ENCODE measurements around the gene PRDM2.

PRDM2 gene, protein sequence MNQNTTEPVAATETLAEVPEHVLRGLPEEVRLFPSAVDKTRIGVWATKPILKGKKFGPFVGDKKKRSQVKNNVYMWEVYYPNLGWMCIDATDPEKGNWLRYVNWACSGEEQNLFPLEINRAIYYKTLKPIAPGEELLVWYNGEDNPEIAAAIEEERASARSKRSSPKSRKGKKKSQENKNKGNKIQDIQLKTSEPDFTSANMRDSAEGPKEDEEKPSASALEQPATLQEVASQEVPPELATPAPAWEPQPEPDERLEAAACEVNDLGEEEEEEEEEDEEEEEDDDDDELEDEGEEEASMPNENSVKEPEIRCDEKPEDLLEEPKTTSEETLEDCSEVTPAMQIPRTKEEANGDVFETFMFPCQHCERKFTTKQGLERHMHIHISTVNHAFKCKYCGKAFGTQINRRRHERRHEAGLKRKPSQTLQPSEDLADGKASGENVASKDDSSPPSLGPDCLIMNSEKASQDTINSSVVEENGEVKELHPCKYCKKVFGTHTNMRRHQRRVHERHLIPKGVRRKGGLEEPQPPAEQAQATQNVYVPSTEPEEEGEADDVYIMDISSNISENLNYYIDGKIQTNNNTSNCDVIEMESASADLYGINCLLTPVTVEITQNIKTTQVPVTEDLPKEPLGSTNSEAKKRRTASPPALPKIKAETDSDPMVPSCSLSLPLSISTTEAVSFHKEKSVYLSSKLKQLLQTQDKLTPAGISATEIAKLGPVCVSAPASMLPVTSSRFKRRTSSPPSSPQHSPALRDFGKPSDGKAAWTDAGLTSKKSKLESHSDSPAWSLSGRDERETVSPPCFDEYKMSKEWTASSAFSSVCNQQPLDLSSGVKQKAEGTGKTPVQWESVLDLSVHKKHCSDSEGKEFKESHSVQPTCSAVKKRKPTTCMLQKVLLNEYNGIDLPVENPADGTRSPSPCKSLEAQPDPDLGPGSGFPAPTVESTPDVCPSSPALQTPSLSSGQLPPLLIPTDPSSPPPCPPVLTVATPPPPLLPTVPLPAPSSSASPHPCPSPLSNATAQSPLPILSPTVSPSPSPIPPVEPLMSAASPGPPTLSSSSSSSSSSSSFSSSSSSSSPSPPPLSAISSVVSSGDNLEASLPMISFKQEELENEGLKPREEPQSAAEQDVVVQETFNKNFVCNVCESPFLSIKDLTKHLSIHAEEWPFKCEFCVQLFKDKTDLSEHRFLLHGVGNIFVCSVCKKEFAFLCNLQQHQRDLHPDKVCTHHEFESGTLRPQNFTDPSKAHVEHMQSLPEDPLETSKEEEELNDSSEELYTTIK (N-terminal part only)

DNA sequence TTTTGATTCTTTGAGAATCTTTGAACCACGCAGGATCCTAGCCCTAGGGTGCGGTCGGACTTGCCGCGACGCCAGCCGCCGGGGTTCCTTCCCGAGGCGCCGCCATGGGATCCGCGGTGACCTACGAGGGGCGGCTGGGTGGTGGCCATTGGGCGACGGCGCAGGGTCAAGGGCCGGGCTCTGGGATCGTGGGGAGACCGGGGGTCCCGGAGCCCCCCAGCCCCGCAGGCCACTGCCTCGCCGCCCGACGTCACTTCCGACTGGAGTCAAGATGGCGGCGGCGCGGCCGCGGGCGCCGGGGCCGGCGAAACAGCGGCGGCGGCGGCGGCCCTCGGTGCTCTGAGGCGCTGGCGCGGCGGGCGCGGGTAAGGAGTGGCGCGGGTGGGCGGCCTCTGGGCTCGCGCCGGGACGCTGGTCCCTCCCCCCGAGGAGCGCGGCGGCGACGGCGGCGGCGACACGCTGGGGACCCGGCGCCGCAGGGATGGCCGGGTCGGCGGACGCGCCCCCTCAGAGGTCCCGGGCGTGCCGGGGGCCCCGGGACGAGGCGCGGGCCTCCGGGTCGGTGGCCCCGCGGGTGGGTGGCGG is at the start of gene PRDM2:
Gene PRDM2 (plus strand): TSS at position 253 of the 585 bp plus-strand sequence. CDS start 15,418 bp downstream, outside the sequence.
- Mint-ChIP-seq H3K4me1 (peaks cover 22% of the 10 kb centered on the region), H3K9me3 (peaks cover 17% of the 10 kb centered on the region), H3K27ac (peak within 1 kb of the TSS; percentile 96 to 99 (median 97)), H3K36me3 (ENCODE audit: low read depth) (peaks cover 16% of the 10 kb centered on the region), H3K27me3 (ENCODE audit: low read depth) (no peaks in the 10 kb centered on the region), H3K4me3 (peak within 1 kb of the TSS; percentile 90 to 97 (median 94))
- TF ChIP-seq, protein P1, sequence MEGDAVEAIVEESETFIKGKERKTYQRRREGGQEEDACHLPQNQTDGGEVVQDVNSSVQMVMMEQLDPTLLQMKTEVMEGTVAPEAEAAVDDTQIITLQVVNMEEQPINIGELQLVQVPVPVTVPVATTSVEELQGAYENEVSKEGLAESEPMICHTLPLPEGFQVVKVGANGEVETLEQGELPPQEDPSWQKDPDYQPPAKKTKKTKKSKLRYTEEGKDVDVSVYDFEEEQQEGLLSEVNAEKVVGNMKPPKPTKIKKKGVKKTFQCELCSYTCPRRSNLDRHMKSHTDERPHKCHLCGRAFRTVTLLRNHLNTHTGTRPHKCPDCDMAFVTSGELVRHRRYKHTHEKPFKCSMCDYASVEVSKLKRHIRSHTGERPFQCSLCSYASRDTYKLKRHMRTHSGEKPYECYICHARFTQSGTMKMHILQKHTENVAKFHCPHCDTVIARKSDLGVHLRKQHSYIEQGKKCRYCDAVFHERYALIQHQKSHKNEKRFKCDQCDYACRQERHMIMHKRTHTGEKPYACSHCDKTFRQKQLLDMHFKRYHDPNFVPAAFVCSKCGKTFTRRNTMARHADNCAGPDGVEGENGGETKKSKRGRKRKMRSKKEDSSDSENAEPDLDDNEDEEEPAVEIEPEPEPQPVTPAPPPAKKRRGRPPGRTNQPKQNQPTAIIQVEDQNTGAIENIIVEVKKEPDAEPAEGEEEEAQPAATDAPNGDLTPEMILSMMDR (IDR thresholded peaks at IDR 0.05; ENCODE audit: unreplicated experiment in 3 of 3) = no peak

DNA sequence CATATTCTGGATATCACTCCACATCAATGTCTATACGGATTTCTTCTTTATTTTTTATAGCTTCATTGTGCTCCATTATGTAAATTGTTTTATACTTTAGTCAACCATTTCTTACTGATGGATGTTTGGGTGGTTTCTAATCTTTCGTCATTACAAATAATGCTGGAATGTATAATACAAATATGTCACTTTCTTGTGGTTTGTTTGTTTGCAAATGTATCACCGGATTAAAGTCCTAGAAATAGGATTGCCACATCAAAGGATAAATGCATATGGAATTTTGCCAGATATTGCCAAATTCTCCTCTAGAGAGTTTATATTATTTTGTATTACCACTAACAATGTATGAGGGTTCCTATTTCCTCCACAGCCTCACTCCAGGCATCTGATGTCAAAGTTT is 48.7 kb upstream of the PRDM2 start:
- TF ChIP-seq, protein P1 (IDR thresholded peaks at IDR 0.05; ENCODE audit: unreplicated experiment in 3 of 3) = no peak
- H3K27me3 Mint-ChIP-seq (ENCODE audit: low read depth) = peaks cover 11% of the 10 kb centered on the region
- no peak overlapping the region for H3K27ac Mint-ChIP-seq
- H3K4me3 Mint-ChIP-seq = no peak overlapping the region
- no peaks in the 10 kb centered on the region for H3K36me3 Mint-ChIP-seq (ENCODE audit: low read depth)
- H3K9me3 Mint-ChIP-seq = peaks cover 13% of the 10 kb centered on the region
- no peaks in the 10 kb centered on the region for H3K4me1 Mint-ChIP-seq

DNA sequence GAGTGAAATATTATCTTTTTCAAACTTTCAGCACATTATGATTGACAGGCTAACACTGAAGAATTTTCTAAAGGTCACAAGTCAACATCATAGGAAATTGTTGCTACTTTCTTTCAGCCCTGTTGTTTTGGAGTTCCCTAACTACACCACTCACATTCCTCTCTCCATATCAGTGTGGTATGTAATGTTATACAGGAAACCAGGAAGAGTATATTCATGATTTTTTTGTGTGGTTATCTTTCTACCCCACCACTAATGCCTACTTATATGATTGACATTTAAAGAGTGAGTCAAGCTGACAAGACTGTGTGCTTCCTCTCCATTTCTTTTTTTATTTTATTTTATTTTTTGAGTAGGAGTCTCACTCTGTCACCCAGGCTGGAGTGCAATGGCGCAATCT is 47.8 kb upstream of the PRDM2 start:
- Mint-ChIP-seq H3K4me3 (no peak overlapping the region), H3K9me3 (peaks cover 20% of the 10 kb centered on the region), H3K27me3 (ENCODE audit: low read depth) (peaks cover 11% of the 10 kb centered on the region), H3K36me3 (ENCODE audit: low read depth) (no peaks in the 10 kb centered on the region), H3K4me1 (no peaks in the 10 kb centered on the region), H3K27ac (no peak overlapping the region)
- TF ChIP-seq, protein P1 (IDR thresholded peaks at IDR 0.05; ENCODE audit: unreplicated experiment in 3 of 3) = no peak

DNA sequence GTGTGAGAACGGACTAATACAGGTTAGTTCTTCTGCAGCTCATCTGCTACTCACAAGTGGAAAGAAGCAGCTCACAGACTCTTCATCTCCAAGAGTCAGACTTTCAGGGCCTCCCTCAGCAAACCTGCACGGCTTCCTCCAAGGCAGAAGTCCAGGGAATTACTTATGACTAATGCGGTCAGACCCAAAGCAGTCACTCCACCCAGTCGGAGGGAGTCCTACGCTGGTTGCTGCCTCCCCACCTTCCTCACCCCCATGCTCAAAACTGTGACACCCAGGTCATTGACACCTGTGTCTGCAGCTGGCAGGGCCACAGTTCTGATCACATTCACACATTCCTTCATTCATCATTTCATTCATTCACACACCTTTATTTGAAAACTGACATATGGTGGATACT is 38.4 kb upstream of the PRDM2 start:
- Mint-ChIP-seq H3K4me1 (peaks cover 11% of the 10 kb centered on the region), H3K36me3 (ENCODE audit: low read depth) (peaks cover 4% of the 10 kb centered on the region), H3K27me3 (ENCODE audit: low read depth) (peaks cover 4% of the 10 kb centered on the region), H3K9me3 (peaks cover 14% of the 10 kb centered on the region), H3K27ac (no peak overlapping the region), H3K4me3 (no peak overlapping the region)
- TF ChIP-seq, protein P1 (IDR thresholded peaks at IDR 0.05; ENCODE audit: unreplicated experiment in 3 of 3) = no peak

DNA sequence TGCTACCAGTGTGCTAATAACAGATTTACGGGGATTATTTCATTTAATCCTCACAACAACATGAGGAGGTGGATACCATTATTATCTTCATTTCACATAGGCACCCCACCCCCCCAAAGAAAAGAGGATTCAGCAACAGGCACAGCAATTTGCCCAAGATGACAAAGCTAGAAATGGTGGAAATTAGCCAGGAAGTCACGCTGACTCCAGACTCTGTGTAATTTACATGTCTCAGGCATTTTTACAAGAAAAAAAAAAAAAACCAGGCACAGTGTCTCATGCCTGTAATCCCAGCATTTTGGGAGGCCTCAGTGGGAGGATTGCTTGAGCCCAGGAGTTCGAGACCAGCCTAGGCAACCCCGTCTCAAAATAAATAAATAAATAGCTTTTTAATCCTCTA is 37.5 kb upstream of the PRDM2 start:
- peaks cover 11% of the 10 kb centered on the region for H3K4me1 Mint-ChIP-seq
- H3K9me3 Mint-ChIP-seq = peaks cover 8% of the 10 kb centered on the region
- TF ChIP-seq, protein P1 (IDR thresholded peaks at IDR 0.05; ENCODE audit: unreplicated experiment in 3 of 3) = no peak
- H3K27me3 Mint-ChIP-seq (ENCODE audit: low read depth) = peaks cover 9% of the 10 kb centered on the region
- no peak overlapping the region for H3K4me3 Mint-ChIP-seq
- H3K27ac Mint-ChIP-seq = no peak overlapping the region
- H3K36me3 Mint-ChIP-seq (ENCODE audit: low read depth) = peaks cover 4% of the 10 kb centered on the region

Data from nephron (organoid).